Fibroblast of the aortic adventitia (primary cell): ENCODE data around the gene LMO1. TPM values are rescaled to one million over a fixed set of nuclear protein-coding genes. Genes with fewer than 3 reads are reported as not detected.

Source experiments
- DNase-seq: peaks from one replicate; pipeline ENCODE4 v3.0.0-alpha.2; 2010; ENCODE audit warnings: low read depth
- H3K4me3 ChIP-seq: 2 replicates; pipeline ENCODE4 v1.5.1; 2011; ENCODE audit warnings: low read depth, mild to moderate bottlenecking, control low read depth, low read length, moderate library complexity
- CTCF ChIP-seq: IDR thresholded peaks from 2 replicates; pipeline ENCODE4 v1.5.1; 2011; ENCODE audit warnings: mild to moderate bottlenecking, low read length, control low read depth, inconsistent platforms; ENCODE audit not compliant: insufficient read depth
- total RNA-seq: library from RNA; depleted of rRNA; stranded (reverse); fragments of >200 nt; gene quantifications from 2 replicates; pipeline ENCODE4 v1.2.3, GENCODE V29; 2012; ENCODE audit warnings: low replicate concordance

Gene LMO1
- total RNA-seq, 1 donor = not detected

DNA sequence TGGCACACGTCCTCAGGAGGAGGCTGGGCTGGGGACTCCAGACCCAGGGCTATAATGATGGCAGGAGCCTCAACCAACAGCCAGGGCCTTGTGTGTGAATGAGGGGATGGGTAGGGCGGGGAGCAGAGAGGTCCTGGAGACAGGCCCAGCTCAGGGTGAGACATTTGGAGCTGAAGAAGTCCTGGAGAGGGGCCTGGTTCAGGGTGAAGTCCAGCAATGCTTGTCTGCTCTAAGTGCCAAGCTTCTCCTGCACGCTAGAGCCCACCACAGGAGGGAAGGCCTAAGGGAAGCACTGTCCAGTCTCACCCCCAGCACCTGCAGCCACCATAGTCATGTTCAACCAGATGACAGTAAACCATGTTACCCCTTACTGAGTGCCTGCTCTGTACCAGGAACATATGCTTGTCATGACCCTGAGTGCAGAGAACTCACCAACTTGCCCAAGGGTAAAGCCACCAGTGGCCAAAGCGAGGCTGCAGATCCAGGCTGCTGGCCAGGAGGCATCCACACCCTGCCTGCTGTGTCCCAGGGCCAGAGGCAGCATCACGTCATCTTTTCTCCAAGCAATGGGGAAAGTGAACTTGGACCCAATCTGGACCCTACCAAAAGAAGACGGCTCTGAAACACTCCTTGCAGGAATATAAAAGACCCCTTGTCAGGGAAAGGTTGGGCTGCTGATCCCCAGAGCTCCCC is 24.0 kb downstream of the LMO1 start:
- no peak overlapping the region for H3K4me3 ChIP-seq
- no peak for DNase-seq
- no peak for TF ChIP-seq CTCF

DNA sequence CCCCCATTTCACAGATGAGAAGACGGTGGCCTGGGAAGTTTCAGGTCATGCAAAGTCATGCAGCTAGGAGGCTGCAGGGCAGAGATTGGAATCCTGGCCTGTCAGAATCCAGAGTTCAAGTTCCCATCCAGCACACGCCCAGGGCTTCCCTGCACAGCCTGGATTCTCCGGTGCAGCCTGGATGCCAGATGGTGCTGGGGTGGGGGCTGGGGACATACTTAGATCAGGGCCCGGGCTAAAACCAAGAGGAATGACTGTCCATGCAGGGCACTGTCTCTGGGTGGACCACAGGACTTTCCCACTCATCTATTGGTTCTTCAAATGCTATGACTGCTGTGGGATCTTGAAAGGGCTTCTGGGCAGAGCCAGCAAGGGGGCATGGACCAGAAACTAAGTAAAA is 24.6 kb downstream of the LMO1 start:
- DNase-seq = no peak
- no peak for TF ChIP-seq CTCF

DNA sequence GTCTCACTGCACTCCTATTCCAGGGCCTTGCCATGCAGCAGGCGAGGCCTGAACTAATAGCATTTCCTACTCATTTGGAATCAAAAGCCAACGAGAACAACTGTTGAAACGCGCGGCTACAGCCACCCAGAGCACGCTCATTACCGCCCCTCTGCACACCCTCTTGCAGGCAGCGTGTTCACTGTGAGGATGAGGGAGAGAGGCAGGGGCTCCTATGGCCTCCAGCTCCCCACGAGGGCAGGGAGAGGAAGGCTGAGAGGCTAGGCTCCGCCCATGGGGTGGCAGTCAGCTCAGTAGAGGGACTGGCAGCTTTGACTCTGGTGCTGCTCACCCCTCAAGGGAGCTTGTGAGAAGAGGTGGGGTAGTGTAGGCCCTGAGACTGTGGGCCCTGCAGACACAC is 26.2 kb downstream of the LMO1 start:
- no peak for TF ChIP-seq CTCF
- no peak overlapping the region for H3K4me3 ChIP-seq
- DNase-seq = no peak

More for the DNA sequence above, 24.6 kb downstream of the LMO1 start:
- H3K4me3 ChIP-seq = no peak overlapping the region

GRCh38 chr11:8235925-8236324 is 27.8 kb downstream of the LMO1 start:
- no peak overlapping the region for H3K4me3 ChIP-seq
- no peak for DNase-seq
- TF ChIP-seq CTCF = no peak

- H3K4me3 ChIP-seq = no peak overlapping the region
- no peak for TF ChIP-seq CTCF
- no peak for DNase-seq
These were observed 28.8 kb downstream of the LMO1 start for GRCh38 chr11:8234910-8235309.

GRCh38 chr11:8234425-8234821 is 29.3 kb downstream of the LMO1 start:
- no peak for TF ChIP-seq CTCF
- no peak for DNase-seq
- H3K4me3 ChIP-seq = no peak overlapping the region

- H3K4me3 ChIP-seq = no peak overlapping the region
- no peak for TF ChIP-seq CTCF
- no peak for DNase-seq
These were observed 29.8 kb downstream of the LMO1 start for GRCh38 chr11:8233691-8234424.
